Endothelial cell of umbilical vein (primary cell): ENCODE data around the gene RTN4IP1. TPM values are rescaled to one million over a fixed set of nuclear protein-coding genes. Genes with fewer than 3 reads are reported as not detected.
"Not testable (repeated sequence)": the region's sequence is repeated elsewhere in the genome, so short reads cannot be mapped to it uniquely, and the experiment has no call there.

Experiments used
- BruUV-seq: library from RNA; stranded (reverse); fragments of 400-500 nt; replicated peaks from 2 replicates; lab custom pipeline; 2021; lab: Mats Ljungman, UMichigan
- CTCF ChIA-PET: fragments of 300-600, 350-600 bp; sonication (Branson Sonifier 250); formaldehyde crosslinking; loops from one replicate; lab custom pipeline; 2021; ENCODE audit warnings: antibody characterized with exemption, inconsistent platforms; lab: Charles Lee
- POLR2A ChIA-PET: fragments of 300-600, 350-600 bp; sonication (Branson Sonifier 250); formaldehyde crosslinking; loops from one replicate; lab custom pipeline; 2021; ENCODE audit warnings: antibody characterized with exemption, inconsistent platforms; lab: Charles Lee
- DNase-seq: peaks from one replicate; pipeline ENCODE4 v3.0.0-alpha.2; 2011; ENCODE audit warnings: low read depth, low spot score
- FAIRE-seq: peaks from 2 replicates; lab custom pipeline; 2011; peaks lifted over from hg19 to GRCh38; lab: Jason Lieb, UNC
- H2AFZ ChIP-seq: 2 replicates; pipeline ENCODE4 v1.6.0; 2012; ENCODE audit warnings: low read depth, low read length, control low read depth, inconsistent platforms
- H3K27ac ChIP-seq: 2 replicates; pipeline ENCODE4 v1.5.1; 2011; ENCODE audit warnings: low read depth, mild to moderate bottlenecking, control low read depth, low read length, moderate library complexity; ENCODE audit not compliant: insufficient read depth
- H3K27me3 ChIP-seq, 2 experiments: 2 replicates each; pipeline versions ENCODE4 v1.6.0 to v1.6.1; 2011; ENCODE audit warnings: low read length in 2 of 2, mixed read lengths in 1 of 2; ENCODE audit not compliant: control insufficient read depth in 2 of 2, insufficient read depth in 2 of 2
- H3K36me3 ChIP-seq, 2 experiments: 2 replicates in 1 of 2; 3 replicates in 1 of 2; pipeline ENCODE4 v1.5.1; 2011; ENCODE audit warnings: low read length in 2 of 2, mild to moderate bottlenecking in 1 of 2, moderate library complexity in 1 of 2; ENCODE audit not compliant: control insufficient read depth in 2 of 2, insufficient read depth in 2 of 2; ENCODE audit errors: extremely low read depth in 1 of 2
- H3K4me1 ChIP-seq: 3 replicates; pipeline ENCODE4 v1.5.1; 2011; ENCODE audit warnings: mild to moderate bottlenecking, low read length; ENCODE audit not compliant: control insufficient read depth, insufficient read depth; ENCODE audit errors: extremely low read depth
- H3K4me2 ChIP-seq: 2 replicates; pipeline ENCODE4 v1.6.1; 2011; ENCODE audit warnings: low read length, control low read depth, mixed read lengths; ENCODE audit not compliant: insufficient read depth
- H3K4me3 ChIP-seq, 3 experiments: fragments of 200-600 bp in 1 of 3; sonication (generic), shearing (Covaris generic) in 1 of 3; replicated peaks in 1 of 3; 2 replicates each; pipeline ENCODE4 v1.5.1; 2011 to 2016; ENCODE audit warnings: control low read depth in 3 of 3, low read length in 3 of 3, mild to moderate bottlenecking in 2 of 3, inconsistent platforms in 1 of 3, low read depth in 1 of 3, moderate library complexity in 1 of 3; ENCODE audit not compliant: insufficient read depth in 1 of 3
- H3K79me2 ChIP-seq: 2 replicates; pipeline ENCODE4 v1.6.0; 2012; ENCODE audit warnings: low read length, inconsistent platforms; ENCODE audit not compliant: control insufficient read depth, insufficient read depth
- H3K9ac ChIP-seq: replicated peaks from 2 replicates; pipeline ENCODE3; 2011; ENCODE audit warnings: low read length, control low read depth; ENCODE audit not compliant: insufficient read depth; ENCODE audit errors: extremely low read depth
- H3K9me1 ChIP-seq: replicated peaks from 3 replicates; pipeline ENCODE4 v1.6.0; 2011; ENCODE audit warnings: mild to moderate bottlenecking, low read length; ENCODE audit not compliant: control insufficient read depth, insufficient read depth; ENCODE audit errors: extremely low read depth
- H3K9me3 ChIP-seq: replicated peaks from 2 replicates; pipeline ENCODE4 v1.5.1; 2012; ENCODE audit warnings: low read length, inconsistent platforms; ENCODE audit not compliant: control insufficient read depth, insufficient read depth
- H4K20me1 ChIP-seq: replicated peaks from 2 replicates; pipeline ENCODE3; 2011; ENCODE audit warnings: mild to moderate bottlenecking, low read length; ENCODE audit not compliant: control insufficient read depth, insufficient read depth; ENCODE audit errors: extremely low read depth
- EZH2 ChIP-seq: IDR thresholded peaks from 2 replicates; pipeline ENCODE4 v1.6.1; 2012; ENCODE audit warnings: borderline replicate concordance, low read depth, mild to moderate bottlenecking, moderate library complexity, low read length, inconsistent platforms; ENCODE audit not compliant: severe bottlenecking
- JUN ChIP-seq: IDR thresholded peaks from 2 replicates; pipeline ENCODE4 v1.6.1; 2011; ENCODE audit warnings: borderline replicate concordance, low read depth; ENCODE audit not compliant: insufficient read length, insufficient read depth
- MYC ChIP-seq: IDR thresholded peaks from one replicate; pipeline ENCODE4 v1.6.1; 2011; ENCODE audit warnings: mild to moderate bottlenecking, low read depth, low read length
- dilution Hi-C: fragments of 300-500 bp; cut with MboI; formaldehyde crosslinking; loops from one replicate; pipeline ENCODE4 v1.15.0; 2019; ENCODE audit warnings: low sequenced_read_pairs; ENCODE audit not compliant: extremely low pct_ligation_motif_present
- intact Hi-C: fragments of 100-400 bp; cut with micrococcal nuclease; formaldehyde crosslinking; loops from one replicate; pipeline ENCODE4 v1.10.0; 2022
- polyA plus RNA-seq, 4 experiments: library from polyadenylated mRNA; depleted of rRNA in 3 of 4; stranded (reverse) in 3 of 4; unstranded in 1 of 4; fragments of >200 nt; gene quantifications; 2 replicates each; pipeline versions ENCODE4 v1.2.1 to v1.2.3, GENCODE V29; 2011 to 2012; ENCODE audit warnings: missing spikeins in 1 of 4
- total RNA-seq: library from RNA; stranded (reverse); gene quantifications from 2 replicates; pipeline ENCODE4 v1.2.3, GENCODE V29; 2021
- TF ChIP-seq, protein P1 (sequence below), 2 donors: IDR thresholded peaks; 1 replicate in 1 of 2; 2 replicates in 1 of 2; pipeline ENCODE4 v1.5.1; 2011; ENCODE audit warnings: low read length in 2 of 2, mild to moderate bottlenecking in 2 of 2, moderate library complexity in 2 of 2, control low read depth in 1 of 2, inconsistent platforms in 1 of 2, low read depth in 1 of 2; ENCODE audit not compliant: insufficient read depth in 1 of 2; ENCODE audit errors: extremely low read depth in 1 of 2

The RTN4IP1 gene
- total and polyA plus RNA-seq, 2 donors (not counting 3 experiments of a cell fraction or from before 2014, with no cell fraction given), result 3.9 to 5.4 TPM

DNA sequence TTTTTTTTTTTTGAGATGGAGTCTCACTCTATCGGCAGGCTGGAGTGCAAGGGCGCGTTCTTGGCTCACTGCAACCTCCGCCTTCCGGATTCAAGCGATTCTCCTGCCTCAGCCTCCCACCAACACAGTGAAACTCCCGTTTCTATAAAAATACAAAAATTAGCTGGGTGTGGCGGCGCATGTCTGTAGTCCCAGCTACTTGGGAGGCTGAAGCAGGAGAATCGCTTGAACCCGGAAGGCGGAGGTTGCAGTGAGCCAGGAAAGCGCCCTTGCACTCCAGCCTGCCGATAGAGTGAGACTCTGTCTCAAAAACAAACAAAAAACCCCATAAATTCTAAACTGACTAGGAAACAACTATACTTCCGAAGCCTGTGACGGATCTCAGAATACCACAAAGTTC is 1.5 kb downstream of the RTN4IP1 start:
- H3K27me3 ChIP-seq, H3K9ac ChIP-seq, BruUV-seq, H4K20me1 ChIP-seq, H3K4me1 ChIP-seq, FAIRE-seq, H3K9me3 ChIP-seq, H3K4me3 ChIP-seq, POLR2A ChIA-PET, H2AFZ ChIP-seq, dilution Hi-C loops, DNase-seq, H3K4me2 ChIP-seq, H3K36me3 ChIP-seq, H3K9me1 ChIP-seq, H3K27ac ChIP-seq: not testable (repeated sequence)
- CTCF ChIA-PET, result interaction anchor here (0.8 to 1.5 kb wide), 3 partner anchors 10 to 20 kb away, joined by 3 read pairs; no protein-coding TSS in a partner anchor
- H3K79me2 ChIP-seq, result peaks cover 23% of the 10 kb centered on the region
- intact Hi-C loops, result loop anchor here (5.0 kb wide), 1 partner anchor 115 kb away; no protein-coding TSS in a partner anchor

DNA sequence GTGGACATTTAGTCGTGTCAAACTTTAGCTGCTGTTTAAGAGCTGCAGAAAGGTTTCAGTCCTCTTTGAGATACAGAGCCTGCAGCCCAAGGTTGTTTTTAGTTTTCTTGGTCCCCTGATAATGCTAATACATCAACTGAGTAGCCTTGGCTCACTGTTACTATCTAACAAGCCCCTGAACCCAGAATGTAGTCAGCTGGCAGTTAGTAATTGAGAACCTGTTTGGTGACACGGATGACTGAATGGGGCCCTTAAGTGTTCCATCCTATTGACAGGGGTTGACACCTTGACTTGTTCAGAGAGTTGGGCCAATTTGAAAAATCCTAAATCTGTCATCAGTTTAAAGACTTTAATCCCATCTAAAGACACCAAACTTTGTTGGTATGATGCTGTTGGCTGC is 2.8 kb downstream of the RTN4IP1 start:
- POLR2A ChIA-PET, result no interaction called here
- Histone ChIP-seq H3K4me1 (peaks cover 6% of the 10 kb centered on the region), H4K20me1 (no peaks in the 10 kb centered on the region), H3K36me3 (no peaks in the 10 kb centered on the region), H3K27ac (no peak overlapping the region), H3K9me3 (no peaks in the 10 kb centered on the region), H3K9me1 (no peaks in the 10 kb centered on the region), H3K9ac (no peak overlapping the region), H2AFZ (no peak overlapping the region), H3K4me2 (no peak overlapping the region), H3K4me3 (no peak overlapping the region), H3K79me2 (peaks cover 13% of the 10 kb centered on the region), H3K27me3 (no peaks in the 10 kb centered on the region)
- FAIRE-seq, result no peak
- dilution Hi-C loops, result no loop called here
- intact Hi-C loops, result loop anchor here (5.0 kb wide), 1 partner anchor 114 kb away; no protein-coding TSS in a partner anchor
- TF ChIP-seq, protein P1, sequence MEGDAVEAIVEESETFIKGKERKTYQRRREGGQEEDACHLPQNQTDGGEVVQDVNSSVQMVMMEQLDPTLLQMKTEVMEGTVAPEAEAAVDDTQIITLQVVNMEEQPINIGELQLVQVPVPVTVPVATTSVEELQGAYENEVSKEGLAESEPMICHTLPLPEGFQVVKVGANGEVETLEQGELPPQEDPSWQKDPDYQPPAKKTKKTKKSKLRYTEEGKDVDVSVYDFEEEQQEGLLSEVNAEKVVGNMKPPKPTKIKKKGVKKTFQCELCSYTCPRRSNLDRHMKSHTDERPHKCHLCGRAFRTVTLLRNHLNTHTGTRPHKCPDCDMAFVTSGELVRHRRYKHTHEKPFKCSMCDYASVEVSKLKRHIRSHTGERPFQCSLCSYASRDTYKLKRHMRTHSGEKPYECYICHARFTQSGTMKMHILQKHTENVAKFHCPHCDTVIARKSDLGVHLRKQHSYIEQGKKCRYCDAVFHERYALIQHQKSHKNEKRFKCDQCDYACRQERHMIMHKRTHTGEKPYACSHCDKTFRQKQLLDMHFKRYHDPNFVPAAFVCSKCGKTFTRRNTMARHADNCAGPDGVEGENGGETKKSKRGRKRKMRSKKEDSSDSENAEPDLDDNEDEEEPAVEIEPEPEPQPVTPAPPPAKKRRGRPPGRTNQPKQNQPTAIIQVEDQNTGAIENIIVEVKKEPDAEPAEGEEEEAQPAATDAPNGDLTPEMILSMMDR (IDR thresholded peaks at IDR 0.05; ENCODE audit: extremely low read depth in 1 of 2, insufficient read depth in 1 of 2, low read depth in 1 of 2, low read length in 2 of 2), result no peak
- no peak for TF ChIP-seq MYC
- TF ChIP-seq JUN, result no peak
- TF ChIP-seq EZH2, result no peak
- CTCF ChIA-PET, result interaction anchor here (1.4 kb wide), 1 partner anchor 9 kb away, joined by 5 read pairs; no protein-coding TSS in a partner anchor
- BruUV-seq, result no TSS peak
- DNase-seq, result peak; percentile 11
